GM10248 (cell line): ENCODE measurements around the gene ARPP19.
"Not testable (repeated sequence)": the region's sequence is repeated elsewhere in the genome, so short reads cannot be mapped to it uniquely, and the experiment has no call there.

Source experiments
- CTCF ChIA-PET: fragments of 300-600 bp; sonication (Branson Sonifier 250); formaldehyde crosslinking; extraction: SDS; loops from one replicate; lab custom pipeline; 2021; ENCODE audit warnings: antibody characterized with exemption; lab: Yijun Ruan, JAX
- POLR2A ChIA-PET: fragments of 350-650 bp; sonication (Branson Sonifier 250); formaldehyde crosslinking; extraction: SDS; loops from one replicate; lab custom pipeline; 2020; ENCODE audit warnings: antibody characterized with exemption; lab: Yijun Ruan, JAX
- DNase-seq: peaks from one replicate; pipeline ENCODE4 v3.0.0; 2012; ENCODE audit errors: extremely low spot score
- CTCF ChIP-seq: IDR thresholded peaks from 2 replicates; pipeline ENCODE4 v1.5.1; 2012; ENCODE audit warnings: mild to moderate bottlenecking, low read depth; ENCODE audit errors: extremely low read depth, missing control alignments, control extremely low read depth

The ARPP19 gene

GRCh38 chr15:52552303-52552702, 16.5 kb downstream of the ARPP19 start:
- ChIA-PET POLR2A (interaction anchor here (0.6 kb wide), 1 partner anchor 15 kb away, joined by 5 read pairs; no protein-coding TSS in a partner anchor), CTCF (interaction anchor here (1.3 to 4.4 kb wide), 3 partner anchors 12 to 221 kb away, joined by 4 to 16 read pairs (median 4); no protein-coding TSS in a partner anchor)
- DNase-seq = no peak
- no peak for TF ChIP-seq CTCF

- no peak for TF ChIP-seq CTCF
- CTCF ChIA-PET = interaction anchor here (1.3 to 4.4 kb wide), 3 partner anchors 12 to 221 kb away, joined by 4 to 16 read pairs (median 4); no protein-coding TSS in a partner anchor
- no peak for DNase-seq
- POLR2A ChIA-PET = no interaction called here
These were observed 17.1 kb downstream of the ARPP19 start for GRCh38 chr15:52551762-52552161.

GRCh38 chr15:52551186-52551585, 17.6 kb downstream of the ARPP19 start:
- CTCF ChIA-PET = interaction anchor here (1.3 to 4.4 kb wide), 4 partner anchors 13 to 220 kb away, joined by 4 to 16 read pairs (median 4); partner anchors contain the start of gene MYO5A
- DNase-seq, POLR2A ChIA-PET: not testable (repeated sequence)

GRCh38 chr15:52546031-52546751, 22.6 kb downstream of the ARPP19 start:
- ChIA-PET CTCF (interaction anchor here (1.8 kb wide), 1 partner anchor 15 kb away, joined by 5 read pairs; no protein-coding TSS in a partner anchor), POLR2A (no interaction called here)
- no peak for DNase-seq
- TF ChIP-seq CTCF = no peak

GRCh38 chr15:52540374-52541012, 28.3 kb downstream of the ARPP19 start:
- POLR2A ChIA-PET = no interaction called here
- TF ChIP-seq CTCF = no peak
- no peak for DNase-seq
- CTCF ChIA-PET = no interaction called here

GRCh38 chr15:52537459-52537858, 31.4 kb downstream of the ARPP19 start:
- CTCF ChIA-PET = no interaction called here
- TF ChIP-seq CTCF = no peak
- POLR2A ChIA-PET = interaction anchor here (0.6 kb wide), 1 partner anchor 15 kb away, joined by 5 read pairs; no protein-coding TSS in a partner anchor
- no peak for DNase-seq
